Stimulated activated CD8-positive, alpha-beta memory T cell treated with anti-CD3 and anti-CD28 coated beads, Interleukin-7, amount 100 ng/mL, for 1 hour (primary cell): ENCODE data around the gene UTRN.

ENCODE experiments used
- DNase-seq, 2 donors: peaks; one replicate each; pipeline ENCODE4 v3.0.0-alpha.2; 2020; ENCODE audit warnings: low read depth in 2 of 2

UTRN gene

DNA sequence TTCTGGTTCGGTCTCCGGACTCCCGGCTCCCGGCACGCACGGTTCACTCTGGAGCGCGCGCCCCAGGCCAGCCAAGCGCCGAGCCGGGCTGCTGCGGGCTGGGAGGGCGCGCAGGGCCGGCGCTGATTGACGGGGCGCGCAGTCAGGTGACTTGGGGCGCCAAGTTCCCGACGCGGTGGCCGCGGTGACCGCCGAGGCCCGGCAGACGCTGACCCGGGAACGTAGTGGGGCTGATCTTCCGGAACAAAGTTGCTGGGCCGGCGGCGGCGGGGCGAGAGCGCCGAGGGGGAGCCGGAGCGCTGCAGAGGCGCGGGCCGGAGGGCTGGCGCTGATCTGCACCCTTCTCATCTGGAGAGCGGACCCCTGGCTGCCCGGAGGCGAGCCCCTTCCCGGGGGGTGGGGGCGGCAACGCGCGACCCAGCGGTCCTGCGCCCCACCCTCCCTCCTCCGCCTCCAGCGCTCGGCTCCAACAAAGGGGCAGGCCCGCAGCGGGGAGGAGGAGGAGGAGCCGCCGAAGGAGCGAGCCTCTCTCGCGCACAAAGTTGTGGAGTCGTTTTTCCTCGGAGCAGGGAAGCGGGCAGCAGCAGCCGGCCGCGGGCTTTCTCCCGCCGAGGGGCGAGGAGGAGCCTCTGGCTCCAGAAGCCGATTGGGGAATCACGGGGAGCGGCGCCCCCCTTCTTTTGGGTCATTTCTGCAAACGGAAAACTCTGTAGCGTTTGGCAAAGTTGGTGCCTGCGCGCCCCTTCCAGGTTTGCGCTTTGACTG lies at the start of gene UTRN:
Gene UTRN, plus strand, starts transcription at position 553 of the 765 bp plus-strand sequence. CDS start 6,494 bp downstream, outside the sequence.
- peak; percentile 13 for DNase-seq

DNA sequence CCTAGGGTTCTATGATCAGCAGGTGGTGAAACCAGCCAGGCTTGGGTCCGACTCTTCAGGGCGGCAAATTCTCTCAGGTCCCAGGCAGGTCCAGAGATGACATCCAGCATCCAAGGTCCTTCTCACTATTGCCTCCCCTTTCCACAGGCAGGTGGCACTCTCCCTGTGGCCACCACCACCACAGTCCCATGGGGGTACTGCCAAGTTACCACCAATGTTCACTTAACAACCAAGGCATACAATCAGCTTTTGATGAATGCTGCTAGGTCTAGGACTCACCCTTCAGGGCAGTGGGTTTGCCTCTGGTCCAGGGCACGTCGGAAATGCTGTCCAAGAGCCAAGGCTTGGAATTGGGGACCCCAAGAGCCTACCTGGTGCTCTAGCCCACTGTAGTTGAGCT lies 40.4 kb upstream of the UTRN start:
- DNase-seq = no peak

DNA sequence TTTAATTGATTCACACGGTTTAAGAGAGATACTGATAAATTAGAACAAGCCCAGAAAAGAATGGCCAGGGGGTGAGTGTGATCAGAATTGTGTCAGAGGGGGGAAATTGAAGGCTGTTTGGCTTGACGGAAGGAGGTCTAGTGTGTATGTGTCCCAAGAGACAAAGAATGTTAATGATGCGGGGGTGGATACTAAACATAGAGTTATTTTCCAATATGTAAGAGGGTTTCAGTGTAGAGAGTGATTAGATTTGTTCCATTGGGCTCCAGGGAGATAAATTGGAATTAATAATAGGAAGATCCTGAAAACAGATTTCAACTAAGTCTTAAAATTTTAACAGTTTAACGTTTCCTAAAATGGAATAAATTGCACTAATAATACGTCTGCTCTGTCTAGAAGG lies 38.1 kb upstream of the UTRN start:
- no peak for DNase-seq

DNA sequence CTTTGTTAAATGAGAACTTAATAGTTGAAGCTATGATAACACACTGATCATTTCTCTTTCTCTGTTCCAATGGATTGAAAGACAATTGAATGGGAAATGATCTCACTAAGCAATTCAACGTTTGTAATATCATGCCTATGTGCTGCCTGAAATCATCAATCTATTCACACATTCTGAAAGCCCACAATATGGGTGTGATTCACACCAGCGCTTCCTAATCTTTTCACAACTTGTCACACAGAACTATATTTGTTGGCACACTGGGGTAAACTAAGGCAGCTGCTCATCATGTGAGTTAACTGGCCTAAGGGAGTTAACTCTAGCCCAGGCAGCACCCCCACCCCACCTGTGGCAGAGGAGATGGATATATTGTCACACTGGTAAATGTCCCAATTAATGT lies 37.1 kb upstream of the UTRN start:
- no peak for DNase-seq

DNA sequence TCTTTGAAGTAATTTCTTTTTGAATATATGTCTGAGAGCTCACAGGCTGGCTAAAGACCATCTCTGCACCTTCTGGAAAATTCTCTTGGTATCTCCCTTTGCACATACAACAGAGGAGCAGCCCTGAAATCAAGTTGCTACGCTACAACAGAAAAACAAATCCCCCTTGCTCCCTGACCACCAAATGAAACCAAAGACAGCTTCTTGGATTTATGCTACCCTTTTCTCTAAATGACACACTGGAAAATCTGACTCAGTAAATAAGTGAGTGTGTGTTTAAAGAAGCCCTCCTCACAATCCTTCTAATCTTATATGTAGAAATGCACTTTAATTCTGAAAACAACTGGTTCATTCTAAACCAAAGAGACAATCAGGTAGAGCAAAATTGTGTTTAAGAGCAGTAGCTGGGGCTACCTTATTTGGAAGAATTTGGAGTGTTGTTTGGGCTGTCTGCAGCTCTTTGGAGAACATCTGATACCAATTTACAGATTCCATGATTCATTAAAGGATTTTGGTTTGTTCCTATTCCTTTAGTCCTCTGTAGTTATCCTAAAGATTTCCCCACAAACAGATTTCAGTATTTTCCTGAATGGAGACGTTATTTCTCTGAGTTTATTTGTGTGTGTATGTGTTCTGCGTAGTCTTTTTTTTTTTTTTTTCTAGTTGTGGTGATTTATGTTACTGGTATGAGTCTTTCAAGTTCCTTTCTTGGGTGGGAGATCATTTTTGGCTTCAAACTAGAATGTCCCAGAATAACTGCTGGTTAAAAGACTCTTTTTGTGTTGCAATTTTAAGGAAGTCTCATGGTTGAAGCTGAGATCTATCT lies 36.4 kb upstream of the UTRN start:
- DNase-seq = no peak

DNA sequence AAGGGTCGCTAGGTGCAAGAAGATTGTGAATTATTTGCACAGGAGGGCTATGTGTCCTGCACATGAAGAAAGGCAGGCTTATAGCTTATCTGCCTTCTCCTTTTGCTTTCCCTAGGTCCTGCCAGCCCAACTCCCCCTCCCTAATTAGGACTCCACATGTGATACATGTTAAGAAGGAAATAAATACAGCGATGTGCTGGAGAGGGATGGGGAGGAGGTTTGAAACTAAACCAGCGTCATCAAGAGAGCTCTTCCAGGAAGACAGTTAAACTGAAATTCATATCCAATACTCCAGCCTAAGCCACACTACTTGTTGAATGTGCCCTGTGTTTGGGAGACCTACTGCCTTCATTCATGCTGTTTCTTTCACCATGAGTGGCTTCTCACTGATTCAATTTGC lies 34.9 kb upstream of the UTRN start:
- no peak for DNase-seq

DNA sequence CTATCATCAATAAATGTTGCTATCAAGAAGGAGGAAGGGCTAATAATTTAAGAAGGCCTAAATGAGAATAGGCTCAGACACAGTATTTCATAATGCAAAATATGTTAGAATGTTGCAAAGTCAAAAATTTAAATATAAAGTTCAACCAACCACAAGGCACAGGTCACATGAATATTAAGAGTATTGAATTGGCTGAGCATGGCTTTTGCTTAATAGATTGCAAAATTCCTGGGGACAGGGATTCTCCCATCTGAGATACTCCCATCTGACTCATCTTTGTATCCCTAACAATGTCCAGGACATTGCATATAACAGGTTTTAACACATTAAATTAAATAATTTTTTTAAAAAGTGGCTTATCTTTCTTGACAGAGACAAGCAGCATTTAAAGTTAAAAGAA lies 32.9 kb upstream of the UTRN start:
- DNase-seq = no peak

DNA sequence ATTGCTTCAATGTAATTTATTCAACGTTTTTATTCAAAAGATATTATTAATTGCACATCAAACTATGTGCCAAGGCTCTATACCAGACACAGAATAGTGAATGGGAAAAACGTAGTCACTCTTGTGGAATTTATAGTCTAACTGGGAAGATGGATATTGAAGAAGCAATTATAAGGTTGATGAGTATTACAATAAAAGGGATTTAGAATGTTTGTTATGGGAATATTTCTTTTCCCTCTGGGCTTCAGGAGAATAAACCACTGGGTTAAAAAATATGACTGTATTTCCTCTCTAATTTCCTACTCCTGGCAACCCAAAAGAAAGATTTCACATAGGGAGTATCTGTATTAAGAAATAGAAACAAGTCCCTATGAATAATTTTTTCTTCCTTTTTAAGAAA lies 25.1 kb upstream of the UTRN start:
- no peak for DNase-seq

DNA sequence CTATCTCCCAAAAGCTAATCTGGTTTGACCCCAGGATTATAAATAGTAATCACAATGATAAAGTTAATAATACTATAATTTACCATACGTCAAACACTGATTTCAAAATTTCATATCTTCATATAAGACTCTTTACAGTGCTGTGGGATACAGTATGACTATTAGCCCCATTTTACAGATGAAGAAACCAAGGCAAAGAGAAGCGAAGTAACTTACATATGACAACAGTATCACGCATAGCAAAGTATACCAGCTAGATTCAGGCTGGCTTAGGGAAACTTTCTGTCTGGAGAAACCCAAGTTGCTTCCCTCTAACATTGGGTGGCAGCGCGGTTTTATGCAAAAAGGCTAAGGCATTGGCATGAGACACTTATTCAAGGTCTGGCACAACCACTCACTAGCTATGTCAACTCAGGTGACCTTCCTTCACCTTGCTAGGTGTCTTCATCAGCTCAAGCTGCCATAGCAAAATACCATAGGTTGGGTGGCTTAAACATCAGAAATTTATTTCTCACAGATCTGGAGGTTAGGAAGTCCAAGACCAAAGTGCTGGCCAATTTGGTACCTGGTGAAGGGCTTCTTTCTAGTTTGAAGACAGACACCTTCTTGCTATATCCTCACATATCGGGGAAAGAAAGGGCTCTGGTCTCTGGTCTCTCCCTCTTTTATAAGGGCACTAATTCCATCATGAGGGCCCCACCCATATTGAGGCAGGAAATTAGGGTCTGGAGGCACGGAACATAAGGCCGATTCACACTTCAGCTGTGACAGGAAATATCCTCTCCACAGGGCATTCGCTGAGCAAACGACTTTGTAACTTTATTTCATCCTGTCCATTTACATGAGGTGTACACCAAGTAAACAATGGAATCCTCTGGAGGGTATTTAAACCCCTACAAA lies 22.4 kb upstream of the UTRN start:
- DNase-seq = no peak

DNA sequence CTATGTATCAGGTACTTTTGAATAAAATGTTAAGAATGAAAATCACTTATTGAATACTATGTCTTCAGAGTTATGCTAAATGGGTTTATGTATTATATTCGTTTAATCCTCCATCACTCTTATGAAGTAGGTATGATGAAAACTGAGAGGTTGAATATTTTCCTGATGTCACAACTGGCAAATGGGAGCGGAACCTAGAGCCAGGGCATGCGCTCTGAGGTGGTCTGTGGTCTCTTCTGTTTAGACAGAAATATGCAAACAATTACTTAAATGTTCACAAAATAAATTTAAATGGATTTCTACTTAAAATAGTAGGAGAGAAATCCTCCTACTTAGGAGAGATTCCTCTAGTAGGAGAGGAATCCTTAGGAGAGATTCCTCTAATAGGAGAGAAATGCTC lies 21.3 kb upstream of the UTRN start:
- DNase-seq = no peak

DNA sequence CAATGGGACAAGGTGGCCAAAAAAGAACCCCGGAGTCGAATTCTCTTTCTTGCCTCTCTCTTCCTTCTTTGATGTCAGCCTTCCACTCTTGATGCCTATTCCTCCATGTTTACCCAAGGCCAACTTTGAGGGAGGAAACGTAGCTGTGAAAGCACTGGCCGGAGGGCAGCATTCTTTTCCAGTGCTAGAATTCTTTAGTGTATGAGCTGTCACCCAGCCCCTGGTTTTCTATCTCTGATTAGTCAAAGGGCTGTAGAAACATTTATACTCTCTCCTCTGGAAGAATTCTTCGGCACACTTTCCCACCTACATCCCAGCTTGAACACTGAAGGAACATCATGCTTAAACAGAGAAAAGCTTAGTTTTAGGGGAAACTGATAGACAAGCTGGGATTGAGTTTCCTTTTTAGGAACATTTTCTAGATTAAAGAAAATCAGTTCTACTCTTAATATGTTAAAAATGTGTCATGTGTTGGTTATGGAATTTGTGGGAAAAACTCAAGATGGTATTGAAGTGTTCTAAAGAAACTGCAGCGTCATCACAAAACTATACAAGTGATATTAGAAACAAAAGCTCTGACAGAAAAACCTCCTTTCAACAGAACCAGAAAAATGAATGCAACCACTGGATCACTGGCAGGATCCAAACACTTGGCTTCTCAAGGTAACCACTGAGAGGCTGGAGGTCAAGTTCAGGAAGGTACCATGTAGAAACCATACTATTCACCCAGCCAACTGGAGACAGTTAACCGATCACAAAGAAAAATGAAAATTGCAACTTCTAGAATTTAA lies 20.7 kb upstream of the UTRN start:
- no peak for DNase-seq

DNA sequence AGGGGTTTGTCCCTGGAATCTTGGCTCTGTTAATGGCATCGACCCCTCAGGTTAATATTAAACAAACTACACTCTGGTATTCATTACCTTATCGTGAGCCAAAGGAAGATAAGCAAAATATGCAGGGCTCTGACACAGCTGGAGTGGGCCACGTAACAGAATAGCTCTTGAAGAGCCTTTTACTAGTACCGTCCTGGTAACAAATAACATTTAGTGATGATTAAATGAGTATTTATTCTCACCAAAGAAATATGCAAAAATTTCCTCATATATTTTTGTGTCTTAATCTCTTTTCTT lies 20.1 kb upstream of the UTRN start:
- no peak for DNase-seq

DNA sequence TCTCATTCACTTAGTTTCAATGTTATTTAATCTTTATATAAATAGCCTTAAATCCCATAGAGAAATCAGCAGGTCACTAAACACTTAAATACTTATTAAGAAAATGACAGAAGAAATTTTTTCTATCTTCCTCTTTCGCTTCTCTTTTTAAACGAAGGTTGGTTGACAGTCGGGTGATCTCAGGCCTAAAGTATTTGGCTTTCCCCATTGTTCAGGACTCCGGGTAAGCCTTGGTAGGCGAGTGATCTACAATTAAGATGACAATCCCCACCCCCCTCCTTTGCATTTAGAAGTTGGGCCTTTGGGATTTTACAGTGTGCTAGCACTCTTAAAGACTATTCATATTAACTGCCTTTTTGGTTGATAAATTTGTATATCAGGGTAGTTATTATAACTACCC lies 19.7 kb upstream of the UTRN start:
- DNase-seq = no peak

DNA sequence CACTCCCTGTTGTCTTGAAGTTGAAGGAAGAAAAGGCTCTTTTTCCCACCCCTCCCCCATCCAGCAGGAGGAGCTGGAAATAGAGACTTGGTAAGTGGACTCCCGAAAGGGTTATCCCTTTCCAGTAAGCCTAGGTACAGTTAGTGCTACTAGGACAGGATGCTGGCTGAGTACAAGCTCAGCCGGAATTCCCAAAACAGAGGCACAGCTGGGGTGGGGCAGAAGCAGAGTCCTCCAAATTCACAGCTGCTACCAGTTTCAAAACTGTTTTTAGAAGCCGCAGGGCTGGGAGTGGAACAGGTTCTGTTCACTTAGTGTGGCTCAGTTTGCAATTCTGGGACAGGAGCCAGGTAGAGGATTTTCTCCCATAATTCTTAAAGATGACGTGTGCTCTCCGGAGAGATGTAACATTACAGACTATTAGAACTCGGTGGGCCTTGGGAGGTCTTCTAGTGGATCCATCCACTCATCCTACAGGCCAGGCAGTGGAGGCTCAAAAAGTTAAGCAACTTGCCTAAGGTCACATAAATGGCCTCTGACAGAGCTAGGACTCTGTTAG lies 19.0 kb upstream of the UTRN start:
- no peak for DNase-seq

DNA sequence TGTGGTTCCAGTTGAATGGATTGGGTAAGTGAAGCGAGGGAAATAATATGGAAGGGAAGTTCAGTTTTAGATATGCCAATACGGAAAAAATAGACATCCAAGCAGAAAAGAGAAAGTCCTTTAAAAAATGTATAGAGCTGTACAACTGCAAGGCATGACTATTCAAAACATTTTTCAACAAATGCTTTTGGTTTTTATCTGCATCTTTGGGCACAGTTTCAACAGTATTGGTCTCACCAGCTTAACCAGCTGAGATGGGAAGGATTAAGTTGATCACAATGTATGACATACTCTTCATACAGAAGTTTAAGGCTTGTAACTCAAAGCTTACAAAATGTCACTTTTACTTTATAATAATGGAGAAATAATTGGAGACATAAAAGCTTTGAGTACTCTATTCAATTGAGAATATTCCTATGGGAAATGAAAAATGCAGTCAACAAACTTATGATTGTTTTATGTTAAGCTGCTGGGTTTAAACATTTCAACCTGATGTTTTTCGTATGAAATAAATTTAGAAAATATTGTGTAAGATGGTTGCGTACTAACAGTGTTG lies 16.3 kb upstream of the UTRN start:
- DNase-seq = no peak

DNA sequence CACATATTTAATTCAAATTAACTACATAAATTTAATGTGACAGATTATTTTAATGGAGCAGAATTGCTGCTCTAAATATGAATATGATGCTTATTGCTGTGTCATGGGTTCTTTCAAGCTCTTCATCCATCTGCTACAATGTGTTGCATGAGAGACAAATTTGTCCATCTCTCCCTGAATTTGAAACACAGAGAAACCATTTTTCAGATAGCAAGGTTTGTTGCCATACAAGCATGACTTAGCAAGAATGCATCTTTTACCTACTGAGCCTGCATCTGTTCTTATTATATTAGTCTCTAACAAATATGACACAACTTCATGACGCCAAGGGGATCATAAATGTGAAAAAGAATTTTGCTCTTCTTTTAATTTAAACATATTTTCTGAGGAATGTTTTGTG lies 8.0 kb upstream of the UTRN start:
- no peak for DNase-seq

DNA sequence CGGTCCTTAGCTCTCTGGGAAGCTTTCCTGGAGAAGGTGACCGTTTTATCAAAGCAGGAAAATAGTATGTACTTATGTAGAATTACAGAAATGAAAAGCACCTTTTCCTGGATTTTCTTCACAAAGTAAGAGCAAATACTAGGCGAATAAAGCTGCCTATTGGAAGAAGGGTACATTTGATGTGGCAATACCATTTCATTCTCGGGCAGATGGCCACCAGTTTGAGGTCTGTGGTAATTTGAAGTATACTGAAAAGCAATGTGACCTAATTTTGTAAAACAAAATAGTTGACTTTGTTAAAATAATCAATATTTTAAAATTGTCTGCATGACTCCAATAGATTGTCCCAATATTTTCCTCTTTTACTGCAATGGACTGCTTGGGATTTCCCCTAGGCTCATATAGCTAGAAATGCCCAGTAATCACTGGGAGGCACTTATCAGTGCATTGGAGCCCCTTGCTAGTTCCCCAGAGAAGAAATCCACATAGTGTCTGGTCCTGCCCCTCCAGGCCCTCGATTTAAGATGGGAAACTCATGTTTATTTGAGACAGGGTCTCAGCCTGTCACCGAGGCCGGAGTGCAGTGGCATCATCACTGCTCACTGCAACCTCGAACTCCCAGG lies 7.4 kb upstream of the UTRN start:
- no peak for DNase-seq

DNA sequence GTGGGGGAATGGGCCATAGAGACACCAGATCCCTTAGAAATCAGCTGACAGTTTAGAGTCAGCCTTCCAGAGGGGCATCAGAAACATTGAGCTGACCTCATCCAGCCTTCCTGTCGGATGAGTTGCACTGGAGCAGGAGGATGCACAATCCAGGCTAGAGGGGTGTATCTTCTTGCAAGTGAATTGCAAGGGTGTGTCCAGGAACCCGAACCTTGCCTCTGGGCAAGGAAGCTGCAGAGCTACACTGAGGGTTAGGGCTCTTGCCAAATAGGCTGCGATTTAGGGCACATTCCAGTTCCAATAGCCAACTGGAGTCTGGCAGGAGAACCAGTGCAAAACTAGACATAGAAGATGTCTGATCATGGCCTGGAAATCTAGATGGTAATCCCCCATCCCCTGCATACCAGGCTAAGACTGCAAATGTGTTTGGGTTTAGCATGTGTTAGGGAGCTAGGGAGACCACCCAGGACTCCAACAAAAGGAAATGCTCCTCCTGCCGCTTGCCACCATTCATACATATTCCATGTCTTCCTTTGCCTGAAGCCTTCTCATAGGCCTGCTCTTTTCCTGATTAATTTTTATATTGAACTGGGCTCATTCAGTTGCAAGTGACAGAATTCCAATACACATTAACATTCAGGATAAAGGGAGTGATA lies 6.3 kb upstream of the UTRN start:
- no peak for DNase-seq

DNA sequence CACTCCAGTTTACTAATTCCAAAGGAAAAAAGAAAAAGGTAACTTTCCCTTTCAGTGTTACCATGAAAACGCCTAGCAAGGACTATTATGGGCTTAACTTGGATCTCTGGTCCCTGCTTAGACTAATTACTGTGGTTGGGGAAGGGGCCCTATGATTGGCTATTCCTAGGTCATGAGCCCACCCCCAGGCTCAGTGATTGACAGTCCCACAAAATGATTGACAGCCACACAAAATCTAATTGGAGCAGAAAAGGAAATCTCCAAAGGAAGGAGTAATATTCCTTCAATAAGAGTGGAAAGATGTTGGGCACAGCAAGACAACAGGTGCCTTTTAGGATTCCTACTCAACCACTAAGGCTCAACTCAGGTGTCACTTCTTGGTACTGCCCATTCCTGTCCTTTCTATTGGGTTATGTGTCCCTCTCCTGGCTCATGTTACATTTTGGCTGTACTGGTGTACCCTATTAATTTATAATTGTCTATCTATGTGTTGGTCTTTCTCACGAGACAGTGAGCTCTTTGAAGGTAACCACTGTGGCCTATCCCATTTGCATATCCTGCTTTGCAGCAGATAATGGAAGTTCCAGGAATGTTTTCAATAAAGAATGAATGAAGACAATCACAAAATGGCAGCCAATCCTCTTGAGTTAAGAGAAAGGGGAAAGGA lies 5.5 kb upstream of the UTRN start:
- no peak for DNase-seq
